Ramos (cell line): Measurements from ENCODE around the gene VSTM2B.

ENCODE experiments used
- in situ Hi-C: fragments of 300-500 bp; cut with MboI; formaldehyde crosslinking; loops from one replicate; pipeline ENCODE4 v1.14.3; 2022; ENCODE audit warnings: low sequenced_read_pairs; ENCODE audit not compliant: unreplicated experiment

VSTM2B gene

DNA sequence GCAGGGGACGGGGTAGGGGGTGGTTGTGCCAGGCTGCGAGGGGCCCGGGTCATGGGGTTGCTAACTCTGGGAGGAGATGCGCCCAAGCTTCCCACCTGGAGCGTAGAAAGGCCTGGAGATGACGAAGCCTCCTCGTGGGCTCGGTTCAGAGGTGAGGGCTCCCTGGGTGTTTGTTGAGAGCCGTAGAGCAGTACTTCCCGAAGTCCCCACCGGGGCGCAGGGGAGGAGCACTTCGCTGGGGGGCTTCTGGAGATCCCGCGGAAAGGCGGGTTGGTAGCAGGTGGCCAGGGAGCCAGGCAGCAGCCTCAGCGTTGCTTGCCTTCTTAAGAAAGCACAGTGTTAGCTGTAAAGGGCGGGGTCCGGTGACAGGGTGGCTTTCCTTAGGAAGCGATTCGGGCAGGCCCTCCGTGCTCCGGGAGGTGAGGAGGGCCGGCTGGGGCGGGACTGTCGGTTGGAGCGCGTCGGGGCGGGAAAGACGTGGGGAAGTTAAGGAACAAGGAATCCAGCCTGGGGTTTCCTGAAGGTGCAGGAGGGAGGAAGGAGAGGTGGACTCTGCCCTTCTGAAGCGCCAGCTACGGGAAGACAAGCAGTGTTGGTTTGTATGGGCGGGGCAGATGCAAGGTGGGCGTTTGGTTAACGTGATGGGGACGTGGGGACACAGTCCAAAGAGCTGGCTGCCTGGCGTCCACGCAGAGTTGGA lies 3.3 kb downstream of the VSTM2B start:
- in situ Hi-C loops, result no loop called here

DNA sequence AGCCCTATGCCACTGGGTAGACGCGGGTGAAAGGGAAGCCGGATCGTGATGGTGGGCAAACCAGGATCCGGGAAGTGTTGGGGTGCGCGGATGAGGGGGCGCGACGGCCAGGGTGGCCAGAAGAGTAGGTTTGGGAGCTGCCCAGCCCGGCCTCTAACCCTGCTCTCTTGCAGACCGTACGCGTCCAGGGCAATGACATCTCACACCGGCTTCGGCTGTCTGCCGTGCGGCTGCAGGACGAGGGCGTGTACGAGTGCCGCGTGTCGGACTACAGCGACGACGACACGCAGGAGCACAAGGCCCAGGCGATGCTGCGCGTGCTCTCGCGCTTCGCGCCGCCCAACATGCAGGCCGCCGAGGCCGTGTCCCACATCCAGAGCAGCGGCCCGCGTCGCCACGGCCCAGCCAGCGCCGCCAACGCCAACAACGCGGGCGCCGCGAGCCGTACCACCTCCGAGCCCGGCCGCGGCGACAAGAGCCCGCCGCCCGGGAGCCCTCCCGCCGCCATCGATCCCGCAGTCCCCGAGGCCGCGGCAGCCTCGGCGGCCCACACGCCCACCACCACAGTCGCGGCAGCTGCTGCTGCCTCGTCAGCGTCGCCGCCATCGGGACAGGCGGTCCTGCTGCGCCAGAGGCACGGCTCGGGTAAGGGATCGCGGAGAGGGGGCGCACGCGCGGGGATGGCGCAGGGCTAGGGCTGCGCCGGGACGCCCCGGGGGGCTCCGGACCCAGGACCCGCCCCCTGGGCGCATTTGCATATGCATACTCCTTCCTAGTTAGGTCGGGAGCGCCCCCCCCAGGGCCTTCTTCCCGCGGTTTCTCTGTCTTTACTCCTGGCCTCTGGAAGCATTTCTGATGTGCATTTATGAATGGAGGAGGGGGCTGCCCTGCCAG lies 4.1 kb downstream of the VSTM2B start:
- in situ Hi-C loops, result no loop called here

DNA sequence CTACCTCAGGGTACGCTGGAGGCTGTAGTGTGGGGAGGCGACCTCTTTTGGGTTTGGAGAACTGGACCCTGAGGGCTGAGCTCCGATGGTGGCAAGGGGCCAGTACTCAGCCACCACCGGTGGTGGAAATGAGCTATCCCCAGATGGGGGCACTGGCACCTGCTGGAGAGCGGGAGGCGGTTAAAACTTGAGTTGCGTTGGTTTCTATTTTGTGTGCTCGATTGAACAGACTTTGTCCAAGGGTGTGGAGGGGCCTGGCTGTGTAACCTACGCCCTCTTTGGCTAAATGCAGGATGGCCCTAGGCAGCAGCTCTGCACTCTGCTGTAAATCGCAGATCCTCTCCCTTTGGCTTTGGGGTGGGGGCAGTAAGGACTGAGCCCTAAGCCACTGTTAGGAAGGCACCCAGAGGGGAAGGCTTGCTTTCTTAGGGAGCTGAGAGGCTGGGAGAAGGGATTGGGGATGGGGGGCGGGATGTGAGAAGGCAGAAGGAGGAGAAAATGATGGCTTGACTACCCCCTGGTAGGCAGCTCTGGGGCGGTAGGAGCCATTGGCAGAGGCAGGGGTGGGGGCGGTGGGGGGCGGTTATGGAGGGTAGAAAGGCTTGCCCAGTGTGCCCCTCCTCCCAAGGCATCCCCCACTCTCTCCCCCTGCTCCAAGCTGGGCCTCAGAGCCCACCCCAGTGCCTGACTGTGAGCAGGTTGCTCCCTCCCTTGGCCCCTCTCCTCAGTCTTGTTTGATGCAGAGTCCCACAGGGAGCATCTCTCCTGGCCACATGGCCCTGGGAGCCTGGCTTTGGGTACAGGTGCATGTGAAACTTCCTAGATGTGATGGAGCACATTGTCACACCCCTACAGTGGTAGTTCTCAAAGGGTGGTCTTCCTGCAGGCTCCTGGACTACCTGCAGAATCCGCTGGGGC lies 5.0 kb downstream of the VSTM2B start:
- in situ Hi-C loops, result no loop called here

DNA sequence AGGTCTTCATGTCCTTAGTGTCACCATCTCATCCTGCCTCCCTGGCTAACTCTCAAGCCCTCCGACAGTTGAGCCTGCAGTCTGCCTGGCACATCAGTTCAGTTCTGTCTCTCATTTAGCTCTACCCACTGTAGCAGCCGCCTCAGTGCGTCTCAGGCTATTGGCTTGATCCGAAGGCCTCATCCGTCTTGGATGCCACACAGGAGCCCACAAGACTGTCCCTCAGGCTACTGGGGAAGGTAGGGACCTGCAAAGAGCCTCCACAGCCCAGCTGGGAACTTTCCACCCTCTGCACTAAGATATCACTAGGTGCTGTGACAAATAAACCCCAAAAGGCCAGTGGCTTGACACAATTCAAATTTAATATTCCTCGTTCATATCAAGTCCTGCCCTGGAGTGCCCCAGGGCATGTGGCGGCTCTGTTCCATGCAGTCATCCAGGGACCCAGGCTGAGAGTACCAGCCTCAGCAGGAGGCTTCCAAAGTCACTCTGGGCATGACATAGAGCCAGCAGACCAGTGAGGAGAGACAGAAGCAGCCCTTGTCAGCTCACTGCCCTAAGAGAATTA lies 5.7 kb downstream of the VSTM2B start:
- in situ Hi-C loops, result no loop called here

DNA sequence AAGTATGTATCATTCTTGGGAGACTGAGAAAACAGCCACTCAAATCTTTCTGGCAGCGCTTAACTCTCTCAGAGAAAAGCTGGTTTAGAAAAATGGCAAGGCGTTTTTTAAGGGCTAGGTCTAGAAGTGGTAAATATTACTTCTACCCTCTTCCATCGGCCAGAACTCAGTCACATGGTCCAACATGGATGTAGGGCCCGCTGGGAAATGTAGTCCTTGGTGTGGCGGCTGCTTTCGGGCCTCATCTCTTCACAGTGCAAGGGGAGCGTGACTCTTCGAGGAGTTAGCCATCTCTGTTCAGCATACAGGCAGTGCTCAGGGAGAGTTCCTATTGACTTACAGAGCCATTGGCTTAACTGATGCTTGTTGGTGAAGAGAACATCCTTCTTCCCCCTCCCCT lies 6.3 kb downstream of the VSTM2B start:
- in situ Hi-C loops, result no loop called here

DNA sequence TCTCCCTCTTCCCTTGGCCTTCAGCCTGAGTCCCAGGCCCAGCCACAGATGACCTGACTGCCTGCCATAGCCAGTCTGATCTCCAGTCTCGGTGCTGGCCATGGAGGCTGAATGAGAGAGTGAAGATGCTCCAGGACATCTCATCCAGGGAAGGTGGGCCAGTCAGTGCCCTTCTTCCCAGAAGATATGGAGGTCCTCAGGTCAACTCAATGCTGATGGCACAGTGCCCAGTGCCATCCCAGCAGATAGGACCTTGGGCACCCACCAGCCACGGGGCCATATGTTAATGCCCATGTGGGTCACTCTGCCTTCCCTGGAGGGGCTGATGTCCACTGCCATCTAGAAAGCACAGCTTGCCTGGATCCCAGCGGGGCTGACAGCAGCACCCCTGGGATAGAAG lies 7.2 kb downstream of the VSTM2B start:
- in situ Hi-C loops, result no loop called here

DNA sequence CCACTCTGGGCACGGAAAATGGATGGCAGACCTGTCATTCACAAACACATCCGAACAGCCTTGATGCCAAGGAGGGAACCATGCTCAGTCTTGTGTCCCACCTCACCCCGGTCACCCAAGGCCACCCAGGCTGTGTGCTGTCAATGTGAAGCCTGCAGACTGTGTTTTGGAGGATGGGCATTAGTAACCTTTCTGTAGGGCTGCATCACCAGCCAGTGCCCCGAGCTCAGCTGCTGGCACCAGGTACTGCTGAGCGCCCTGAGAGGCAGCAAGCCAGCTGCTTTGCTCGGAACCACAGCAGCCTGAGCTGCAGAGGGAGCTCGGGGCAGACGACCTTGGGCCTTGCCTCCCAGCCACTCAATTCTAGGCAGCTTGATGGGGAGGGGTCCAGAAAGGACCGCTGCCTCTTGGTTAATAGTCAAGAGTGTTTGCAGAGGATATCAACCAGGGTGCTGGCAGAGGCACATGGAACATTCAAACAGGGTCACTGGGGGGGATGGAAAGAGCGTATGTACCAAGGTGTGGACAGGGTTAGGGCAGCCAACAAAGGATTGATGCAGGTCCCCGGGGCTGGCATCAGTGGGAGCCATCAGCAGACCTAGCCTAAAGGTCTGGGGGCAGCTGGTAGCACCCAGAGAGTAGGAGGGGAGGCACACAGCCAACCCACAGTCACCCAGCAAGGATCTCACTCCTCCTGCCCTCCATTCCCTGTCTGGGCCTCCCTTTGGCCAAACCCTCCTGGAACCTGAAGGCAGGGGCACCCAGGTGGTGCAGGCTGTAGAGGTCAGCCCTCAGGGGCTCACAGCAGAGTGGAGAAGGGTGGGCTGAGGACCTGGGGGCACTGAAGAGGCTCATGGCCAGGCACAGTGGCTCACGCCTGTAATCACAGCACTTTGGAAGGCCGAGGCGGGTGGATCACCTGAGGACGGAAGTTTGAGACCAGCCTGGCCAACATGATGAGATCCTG lies 8.1 kb downstream of the VSTM2B start:
- in situ Hi-C loops, result no loop called here

DNA sequence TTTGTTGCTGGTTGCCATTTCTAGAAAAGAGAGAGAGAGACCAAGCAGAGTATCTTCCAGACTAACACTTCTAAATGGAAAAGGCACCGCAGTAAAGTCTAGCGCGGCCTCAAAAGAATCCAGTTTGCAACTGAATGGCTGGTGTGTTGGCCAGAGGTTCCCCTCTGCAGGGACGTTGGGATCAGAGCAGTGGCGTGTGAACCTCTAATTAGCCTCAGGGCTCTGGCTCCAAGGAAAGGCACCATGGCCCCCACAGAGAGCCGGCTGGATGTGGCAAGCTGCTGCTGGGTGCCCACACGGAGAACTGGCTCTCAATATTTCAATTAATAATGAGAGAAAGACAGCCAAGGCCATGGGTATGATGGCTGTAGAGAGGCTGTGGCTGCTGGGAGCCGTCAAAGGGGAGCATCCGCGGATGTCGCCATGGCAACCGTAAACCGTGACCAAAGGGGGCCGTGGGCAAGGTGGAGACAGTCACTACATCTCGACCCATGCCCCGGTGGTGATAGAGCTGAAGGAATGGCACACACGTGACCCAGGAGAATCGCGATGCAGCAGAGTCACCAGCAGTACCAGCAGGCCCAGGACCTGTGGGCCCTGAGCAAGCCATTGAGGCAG lies 9.5 kb downstream of the VSTM2B start:
- in situ Hi-C loops, result no loop called here

DNA sequence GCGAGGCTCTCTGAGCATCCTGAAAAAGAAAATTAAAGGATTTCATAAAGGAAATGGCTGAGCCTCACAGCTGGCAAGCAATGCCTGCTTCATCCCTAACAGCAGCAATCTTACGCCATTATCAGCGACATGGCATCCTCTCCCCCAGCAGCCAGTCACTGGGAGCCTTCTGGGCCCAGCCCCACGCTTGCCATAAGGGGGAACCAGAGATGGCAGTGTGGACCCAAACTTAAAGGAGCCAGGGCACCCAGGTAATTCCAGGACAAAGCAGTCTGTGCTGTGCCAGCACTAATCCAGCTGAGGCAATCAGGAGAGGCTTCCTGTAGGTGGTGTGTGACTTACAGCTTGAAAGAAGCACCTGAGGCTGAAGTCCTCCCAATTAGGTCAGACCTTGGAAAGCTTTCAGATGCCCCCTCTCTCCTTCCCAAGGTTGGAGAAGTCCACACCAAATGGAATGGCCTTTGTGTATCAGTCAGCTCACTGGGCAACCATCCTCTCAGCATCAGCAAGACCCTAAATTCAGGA lies 10.3 kb downstream of the VSTM2B start:
- in situ Hi-C loops, result no loop called here

DNA sequence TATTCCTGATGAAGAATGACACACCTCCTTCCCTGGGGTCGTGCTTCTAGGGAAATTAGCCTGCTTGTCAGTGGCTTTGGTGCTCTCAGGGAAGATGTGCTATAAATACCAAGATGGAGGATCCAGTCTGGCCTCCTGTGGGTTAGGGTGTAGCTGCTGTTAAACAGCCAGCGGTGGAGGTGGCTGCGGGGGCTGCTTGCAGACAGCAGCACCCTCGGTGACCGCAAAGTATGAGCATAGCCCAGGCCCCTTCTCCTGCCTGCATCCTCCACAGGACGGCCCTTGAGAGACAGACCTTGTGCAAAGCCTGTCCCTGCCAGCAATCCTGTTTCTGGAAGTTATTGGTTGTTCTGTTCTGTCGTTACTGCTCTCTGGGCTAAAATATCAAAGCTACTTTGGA lies 11.4 kb downstream of the VSTM2B start:
- in situ Hi-C loops, result no loop called here

DNA sequence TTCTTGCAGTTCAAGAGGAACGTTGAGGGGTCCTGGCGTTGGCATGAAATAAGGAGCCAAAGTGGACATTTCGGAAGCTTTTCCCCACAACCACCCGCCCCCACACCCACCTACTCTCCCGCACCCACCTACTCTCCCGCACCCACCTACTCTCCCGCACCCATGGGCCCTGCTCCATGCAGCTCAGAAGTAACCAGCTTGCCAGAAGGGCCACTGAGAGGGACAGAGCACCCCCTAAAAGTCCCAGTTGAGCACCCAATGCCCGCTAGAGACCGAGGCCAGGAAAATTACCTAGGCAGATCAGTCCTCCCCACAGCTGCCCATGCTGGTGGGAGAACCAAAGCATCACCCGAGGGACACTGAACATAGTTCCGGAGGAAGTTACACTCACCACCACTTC lies 11.8 kb downstream of the VSTM2B start:
- in situ Hi-C loops, result no loop called here

DNA sequence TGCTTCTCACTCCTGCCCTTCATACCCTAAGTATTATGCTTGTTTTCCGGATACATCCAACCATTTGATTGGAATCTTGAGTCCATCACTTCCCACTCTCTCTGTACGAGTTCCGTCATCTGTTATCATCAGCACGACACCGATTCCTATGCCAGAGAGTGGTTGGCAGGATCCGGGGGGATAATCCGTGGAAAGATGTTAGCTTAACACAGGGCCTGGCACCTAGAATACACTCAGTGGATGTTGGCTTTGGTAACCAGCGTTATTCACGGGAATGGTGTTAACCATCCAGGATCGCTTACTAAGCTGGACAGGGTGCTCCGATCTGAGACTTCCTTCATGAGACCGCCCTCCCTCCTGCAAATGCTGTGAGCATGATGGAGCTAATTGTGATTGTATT lies 12.4 kb downstream of the VSTM2B start:
- in situ Hi-C loops, result no loop called here

DNA sequence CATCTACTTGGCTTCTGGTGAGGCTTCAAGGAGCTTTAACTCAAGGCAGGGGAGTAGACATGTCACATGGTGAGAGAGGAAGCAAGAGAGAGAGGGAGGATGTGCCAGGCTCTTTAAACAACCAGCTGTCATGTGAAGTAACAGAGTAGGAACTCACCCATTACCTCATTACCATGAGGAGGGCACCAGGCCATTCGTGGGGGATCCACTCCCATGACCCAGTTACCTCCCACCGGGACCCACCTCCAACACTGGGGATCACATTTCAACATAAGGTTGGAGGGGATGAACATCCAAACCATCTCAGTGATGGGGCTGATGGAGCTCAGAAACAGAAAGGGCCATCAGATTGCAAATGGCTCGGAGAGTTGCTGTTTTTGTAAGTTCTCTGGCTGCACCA lies 12.9 kb downstream of the VSTM2B start:
- in situ Hi-C loops, result no loop called here

DNA sequence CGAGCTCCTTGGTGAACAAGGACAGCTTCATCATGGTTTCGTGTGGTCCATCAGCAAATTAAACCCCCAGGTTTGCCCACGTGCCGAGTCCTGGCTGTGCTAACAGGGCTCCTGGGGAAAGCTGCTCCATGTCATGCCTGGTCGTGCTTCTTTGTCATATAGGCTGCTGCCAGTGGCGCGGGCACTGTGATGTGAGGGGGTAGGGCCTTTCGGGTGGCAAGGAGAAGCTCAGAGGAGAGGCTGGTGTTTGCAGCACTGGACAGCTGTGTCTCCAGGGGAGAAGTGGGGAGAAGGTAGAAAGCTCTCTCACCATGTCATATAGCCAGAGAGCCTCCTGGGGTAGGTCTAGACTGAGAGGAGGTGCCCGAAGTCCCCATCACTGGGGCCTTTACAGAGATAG lies 13.3 kb downstream of the VSTM2B start:
- in situ Hi-C loops, result no loop called here

DNA sequence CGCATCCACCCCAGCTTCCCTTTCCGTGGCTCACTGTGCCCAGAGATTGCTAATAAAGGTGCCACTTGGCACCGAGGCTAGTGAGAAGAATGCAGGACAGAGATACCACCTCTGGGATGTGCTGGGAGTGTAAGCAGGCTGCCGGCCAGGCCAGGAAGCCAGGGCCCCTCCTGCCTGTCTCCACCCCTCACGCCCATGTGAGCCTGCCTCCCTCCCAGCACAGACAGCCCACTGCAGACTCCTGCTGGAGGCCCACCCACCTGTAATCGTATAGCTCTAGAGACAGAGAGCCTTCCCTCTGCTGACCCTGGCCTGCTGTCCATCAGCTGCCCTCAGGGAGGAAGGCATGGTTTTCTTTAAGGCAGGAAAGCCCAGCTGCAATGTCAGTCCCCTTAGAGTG lies 13.9 kb downstream of the VSTM2B start:
- in situ Hi-C loops, result no loop called here

DNA sequence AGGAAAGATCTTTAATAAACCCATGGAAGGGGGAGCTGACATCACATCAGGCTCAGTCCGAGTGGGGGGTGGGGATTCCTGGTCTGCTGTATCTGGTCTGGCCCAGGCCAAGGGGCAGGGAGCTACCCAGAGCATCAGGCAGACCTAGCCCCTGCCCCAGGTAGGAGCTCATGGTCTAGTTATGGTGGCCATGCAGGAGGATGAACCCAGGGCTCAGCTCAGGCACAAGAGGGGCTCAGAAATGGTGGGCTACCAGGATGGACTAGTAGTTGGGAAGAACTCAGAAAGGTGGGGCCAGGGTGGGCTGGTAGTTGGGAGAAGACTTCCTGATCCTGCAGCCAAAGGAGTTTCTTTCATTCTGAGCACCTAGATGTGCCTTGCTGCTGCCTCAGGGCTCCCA lies 14.3 kb downstream of the VSTM2B start:
- in situ Hi-C loops, result no loop called here

DNA sequence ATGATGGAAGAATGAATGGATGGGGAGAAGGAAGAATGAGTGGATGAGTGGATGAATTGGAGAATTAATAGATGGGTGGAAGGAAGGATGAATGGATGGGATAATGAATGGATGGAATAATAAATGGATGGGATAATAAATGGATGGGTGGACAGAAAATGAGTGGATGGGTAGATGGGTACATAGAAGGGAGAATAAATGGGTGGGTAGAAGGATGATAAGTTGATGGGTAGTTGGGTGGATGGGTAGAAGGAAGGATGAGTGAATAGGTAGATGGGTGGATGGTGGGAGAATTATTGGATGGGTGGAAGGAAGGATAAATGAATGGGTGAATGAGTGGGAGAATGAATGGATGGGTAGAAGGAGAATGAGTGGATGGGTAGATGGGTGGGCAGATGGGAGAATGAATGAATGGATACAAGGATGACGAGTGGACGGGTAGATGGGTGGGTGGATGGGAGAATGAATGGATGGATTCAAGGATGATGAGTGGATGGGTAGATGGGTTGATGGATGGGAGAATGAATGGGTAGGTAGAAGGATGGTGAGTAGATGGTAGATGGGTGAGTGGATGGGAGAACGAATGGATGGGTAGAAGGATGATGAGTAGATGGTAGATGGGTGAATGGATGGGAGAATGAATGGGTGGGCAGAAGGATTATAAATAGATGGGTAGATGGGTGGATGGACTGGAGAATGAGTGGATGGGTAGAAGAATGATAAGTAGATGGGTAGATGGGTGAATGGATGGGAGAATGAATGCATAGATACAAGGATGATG lies 15.9 kb downstream of the VSTM2B start:
- in situ Hi-C loops, result no loop called here

DNA sequence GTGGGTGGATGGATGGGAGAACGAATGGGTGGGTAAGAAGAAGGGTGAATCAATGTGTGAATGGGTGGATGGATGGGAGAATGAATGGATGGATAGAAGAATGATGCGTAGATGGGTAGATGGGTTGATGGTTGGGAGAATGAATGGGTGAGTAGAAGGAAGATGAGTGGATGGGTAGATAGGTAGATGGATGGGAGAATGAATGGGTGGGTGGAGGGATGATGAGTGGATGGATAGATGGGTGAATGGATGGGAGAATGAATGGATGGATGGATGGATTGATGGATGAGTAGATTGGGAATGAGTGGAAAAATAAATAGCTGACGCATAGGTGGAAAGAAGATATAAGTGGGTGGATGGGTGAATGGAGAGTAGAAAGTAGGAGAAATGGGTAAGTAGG lies 16.5 kb downstream of the VSTM2B start:
- in situ Hi-C loops, result no loop called here
